HG03432 (cell line): Measurements from ENCODE around the gene ZFHX2.

Experiments used
- ATAC-seq: cut with Tn5 transposase; IDR thresholded peaks from one replicate; pipeline ENCODE4 v1.9.1; 2021; ENCODE audit warnings: mild to moderate bottlenecking, moderate library complexity; ENCODE audit not compliant: unreplicated experiment

Gene ZFHX2

DNA sequence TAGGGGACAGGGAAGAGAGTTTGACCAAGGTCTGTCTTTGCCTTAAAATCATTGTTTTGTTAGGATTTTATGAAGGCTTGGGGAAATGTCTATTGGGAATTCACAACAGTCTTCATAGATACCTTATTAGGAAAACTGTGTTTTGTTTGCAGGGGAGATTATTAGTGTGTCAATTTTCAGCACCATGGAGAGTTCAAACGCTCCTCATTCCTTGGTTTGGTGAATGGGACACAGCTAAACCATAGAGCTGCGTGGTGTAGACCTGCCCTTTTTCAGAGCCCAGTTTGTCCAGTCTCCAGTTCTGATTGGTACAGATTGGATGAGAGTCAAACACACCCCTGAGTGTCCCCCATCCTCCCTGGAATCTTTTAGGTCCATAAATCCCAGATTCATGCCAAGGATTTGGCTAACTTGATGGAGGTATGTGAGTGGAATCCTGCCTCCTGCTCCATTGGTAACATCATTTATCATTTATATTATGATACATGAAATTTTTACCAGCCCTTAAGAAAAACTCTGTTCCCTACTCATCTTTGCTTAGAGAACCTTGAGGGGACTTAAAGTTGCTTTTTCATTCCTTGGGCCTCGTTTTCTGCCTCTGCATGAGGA, 70.1 kb downstream of the ZFHX2 start:
- ATAC-seq: no peak

DNA sequence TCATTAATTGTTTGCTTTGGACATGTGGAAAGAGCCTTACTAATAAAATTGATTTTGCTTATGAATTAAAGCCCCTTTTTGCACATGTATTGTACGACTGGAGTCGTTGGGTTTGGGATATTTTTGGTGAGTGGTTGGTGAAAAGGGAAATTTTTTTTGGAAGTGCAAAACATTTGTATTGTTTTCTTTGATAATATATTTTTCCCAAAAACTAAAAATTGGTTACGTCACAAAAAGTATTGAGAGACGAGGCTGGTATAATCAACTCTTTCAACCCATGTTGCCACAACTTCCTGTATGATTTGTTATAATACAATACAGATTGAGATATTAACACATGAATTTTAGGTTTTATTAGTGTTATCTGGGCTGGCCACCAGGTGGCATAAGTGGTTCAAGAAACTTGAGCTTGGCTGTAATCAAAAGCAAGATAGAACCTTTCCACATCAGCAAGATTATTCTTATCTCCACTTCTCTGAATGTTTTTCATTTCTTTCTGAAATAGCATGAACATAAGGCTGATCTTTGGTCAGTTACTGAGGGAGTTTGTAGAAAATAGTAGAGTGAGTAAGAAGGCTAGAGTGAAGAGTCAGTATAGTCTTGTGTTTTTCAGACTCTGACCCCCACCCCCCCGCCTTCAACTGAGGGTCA, 73.3 kb downstream of the ZFHX2 start:
- no peak for ATAC-seq

DNA sequence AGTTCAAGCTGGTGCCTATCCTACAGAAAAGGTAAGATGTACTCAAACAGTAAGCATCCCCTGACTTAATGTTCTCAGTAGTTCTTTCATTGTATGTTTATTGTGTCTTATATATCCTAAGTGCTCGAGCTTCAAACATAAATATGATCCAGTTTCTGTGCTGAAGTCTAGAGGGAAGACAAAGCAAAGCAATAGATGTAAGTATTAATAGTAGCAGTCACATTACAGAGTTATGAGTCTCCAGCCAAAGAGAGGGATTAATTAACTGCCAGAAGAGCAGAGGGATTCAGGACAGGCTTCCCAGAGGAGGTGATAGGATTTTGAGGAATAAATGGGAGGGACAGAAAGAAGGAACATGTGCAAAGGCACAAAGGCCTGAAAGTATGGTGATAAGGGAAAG, 80.6 kb downstream of the ZFHX2 start:
- no peak for ATAC-seq
